Superior temporal gyrus (tissue), 1 donor: ENCODE data around the gene ITPR2.
A peak's percentile ranks its signal among the peaks of the same experiment; 100 is the strongest.
"Not testable (repeated sequence)": the region's sequence is repeated elsewhere in the genome, so short reads cannot be mapped to it uniquely, and the experiment has no call there.

Experiments used
- DNase-seq: peaks from one replicate; pipeline ENCODE4 v3.0.0-alpha.2; 2016; ENCODE audit errors: extremely low spot score

ITPR2 gene

GRCh38 chr12:26760657-26761293 lies 72.2 kb downstream of the ITPR2 start:
- DNase-seq: no peak

- not testable (repeated sequence) for DNase-seq
Measured at GRCh38 chr12:26755362-26755761, 77.6 kb downstream of the ITPR2 start.

GRCh38 chr12:26754148-26754547 lies 78.8 kb downstream of the ITPR2 start:
- no peak for DNase-seq

- no peak for DNase-seq
Measured at GRCh38 chr12:26751179-26751578, 81.8 kb downstream of the ITPR2 start.

- DNase-seq: no peak
Measured at GRCh38 chr12:26750531-26751175, 82.3 kb downstream of the ITPR2 start.

- peak; percentile 54 for DNase-seq
Measured at GRCh38 chr12:26749781-26750180, 83.2 kb downstream of the ITPR2 start.

- no peak for DNase-seq
Measured at GRCh38 chr12:26748741-26749431, 84.1 kb downstream of the ITPR2 start.

GRCh38 chr12:26748412-26748740 lies 84.6 kb downstream of the ITPR2 start:
- DNase-seq: peak; percentile 36

- no peak for DNase-seq
Measured at GRCh38 chr12:26746121-26746714, 86.8 kb downstream of the ITPR2 start.

- no peak for DNase-seq
Measured at GRCh38 chr12:26744697-26745440, 88.1 kb downstream of the ITPR2 start.

- DNase-seq: no peak
Measured at GRCh38 chr12:26744042-26744626, 88.9 kb downstream of the ITPR2 start.

- no peak for DNase-seq
Measured at GRCh38 chr12:26741584-26742227, 91.3 kb downstream of the ITPR2 start.

GRCh38 chr12:26740991-26741390 lies 92.0 kb downstream of the ITPR2 start:
- DNase-seq: no peak

GRCh38 chr12:26740348-26740747 lies 92.6 kb downstream of the ITPR2 start:
- DNase-seq: no peak

GRCh38 chr12:26737487-26738030 lies 95.4 kb downstream of the ITPR2 start:
- DNase-seq: no peak

- DNase-seq: no peak
Measured at GRCh38 chr12:26736563-26737486, 96.2 kb downstream of the ITPR2 start.

- no peak for DNase-seq
Measured at GRCh38 chr12:26735249-26735639, 97.8 kb downstream of the ITPR2 start.

GRCh38 chr12:26734510-26735248 lies 98.3 kb downstream of the ITPR2 start:
- DNase-seq: no peak
